Measurements from ENCODE around the gene OAT.

DNA sequence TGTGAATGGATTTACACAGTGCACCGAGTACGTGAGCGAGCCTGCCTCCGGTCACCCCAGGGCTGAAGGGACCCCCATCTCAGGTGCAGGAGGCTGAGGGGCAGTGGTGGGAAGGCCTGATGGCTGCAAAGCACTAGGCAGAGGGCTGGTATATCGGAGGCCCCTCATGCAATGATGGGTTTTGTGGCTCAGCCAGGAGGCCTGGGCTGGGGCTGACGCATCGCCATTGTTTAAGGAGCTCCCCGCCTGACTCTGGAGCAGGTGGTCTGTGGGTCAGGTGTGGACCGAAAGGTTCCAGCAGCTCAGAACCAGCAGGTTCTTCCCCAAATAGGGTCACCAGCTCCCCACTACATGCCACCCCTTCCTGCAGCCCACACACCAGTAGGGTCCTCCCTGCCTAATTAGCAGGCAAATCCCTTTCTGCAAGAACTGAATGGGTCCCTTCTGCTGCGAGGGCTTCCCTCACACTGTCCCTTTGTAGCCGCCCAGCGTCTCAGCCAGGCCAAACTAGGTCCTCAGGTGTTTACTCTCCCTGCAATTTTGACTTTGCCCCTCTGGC, 33.0 kb downstream of the OAT start:
- TF ChIP-seq, protein P1, sequence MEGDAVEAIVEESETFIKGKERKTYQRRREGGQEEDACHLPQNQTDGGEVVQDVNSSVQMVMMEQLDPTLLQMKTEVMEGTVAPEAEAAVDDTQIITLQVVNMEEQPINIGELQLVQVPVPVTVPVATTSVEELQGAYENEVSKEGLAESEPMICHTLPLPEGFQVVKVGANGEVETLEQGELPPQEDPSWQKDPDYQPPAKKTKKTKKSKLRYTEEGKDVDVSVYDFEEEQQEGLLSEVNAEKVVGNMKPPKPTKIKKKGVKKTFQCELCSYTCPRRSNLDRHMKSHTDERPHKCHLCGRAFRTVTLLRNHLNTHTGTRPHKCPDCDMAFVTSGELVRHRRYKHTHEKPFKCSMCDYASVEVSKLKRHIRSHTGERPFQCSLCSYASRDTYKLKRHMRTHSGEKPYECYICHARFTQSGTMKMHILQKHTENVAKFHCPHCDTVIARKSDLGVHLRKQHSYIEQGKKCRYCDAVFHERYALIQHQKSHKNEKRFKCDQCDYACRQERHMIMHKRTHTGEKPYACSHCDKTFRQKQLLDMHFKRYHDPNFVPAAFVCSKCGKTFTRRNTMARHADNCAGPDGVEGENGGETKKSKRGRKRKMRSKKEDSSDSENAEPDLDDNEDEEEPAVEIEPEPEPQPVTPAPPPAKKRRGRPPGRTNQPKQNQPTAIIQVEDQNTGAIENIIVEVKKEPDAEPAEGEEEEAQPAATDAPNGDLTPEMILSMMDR (IDR thresholded peaks at IDR 0.05; ENCODE audit: poor library complexity) = no peak
- no peak for TF ChIP-seq EZH2 (IDR thresholded peaks at IDR 0.05; ENCODE audit: borderline replicate concordance)

Data from hepatocyte (in vitro differentiated cells).